K562 (cell line): ENCODE results near the gene IRF5. TPM values are rescaled to one million over a fixed set of nuclear protein-coding genes. Genes with fewer than 3 reads are reported as not detected.

Experiments used
- ARID1B ChIP-seq: fragments of 450-650 bp; IDR thresholded peaks from 2 replicates; pipeline ENCODE4 v1.6.1; 2016; ENCODE audit warnings: antibody characterized with exemption, mild to moderate bottlenecking, inconsistent platforms
- CREM ChIP-seq: IDR thresholded peaks from 2 replicates; pipeline ENCODE4 v1.6.1; 2014; ENCODE audit warnings: antibody characterized with exemption, low read depth
- DNMT1 ChIP-seq: fragments of 450-650 bp; IDR thresholded peaks from 2 replicates; pipeline ENCODE4 v1.6.1; 2016; ENCODE audit warnings: antibody characterized with exemption, mild to moderate bottlenecking
- MYNN ChIP-seq, 2 experiments: sonication (generic); formaldehyde crosslinking in 1 of 2; IDR thresholded peaks; 2 replicates each; pipeline versions ENCODE4 v1.5.0 to v1.6.1; 2016 to 2020; ENCODE audit warnings: antibody characterized with exemption in 1 of 2, missing genetic modification reagents in 1 of 2
- SLC30A9 ChIP-seq: fragments of 250-450 bp; sonication (Bioruptor Pico); IDR thresholded peaks from 2 replicates; pipeline ENCODE4 v1.8.0; 2022; ENCODE audit warnings: mild to moderate bottlenecking, moderate library complexity
- ZNF584 ChIP-seq: fragments of 200-800 bp; sonication (Bioruptor generic); IDR thresholded peaks from 2 replicates; pipeline ENCODE4 v1.6.1; 2016; ENCODE audit warnings: low read depth, mild to moderate bottlenecking, missing genetic modification characterization, missing compliant biosample characterization
- ZNF586 ChIP-seq: fragments of 450-650 bp; formaldehyde crosslinking; conservative IDR thresholded peaks from 2 replicates; pipeline ENCODE4 v1.4.0; 2020; ENCODE audit warnings: mild to moderate bottlenecking, moderate library complexity
- polyA plus RNA-seq, 8 experiments: library from polyadenylated mRNA; depleted of rRNA in 4 of 8; stranded (reverse) in 5 of 8; unstranded in 3 of 8; fragments of >200 nt; fragmentation: Nextera tagmentation in 2 of 8; fragmentation: Illumina TruSeq in 1 of 8; extraction: Ambion mirVana in 2 of 8; extraction: Trizol in 1 of 8; gene quantifications; 2 replicates each; pipeline versions ENCODE4 v1.2.1 to v1.2.3, GENCODE V29; 2011 to 2014; ENCODE audit warnings: inconsistent platforms in 1 of 8, missing spikeins in 1 of 8
- total RNA-seq, 7 experiments: library from RNA; depleted of rRNA in 6 of 7; stranded (reverse); fragments of >200 nt in 6 of 7; fragmentation: Illumina TruSeq in 2 of 7; extraction: Trizol in 2 of 7; gene quantifications; 2 replicates each; pipeline versions ENCODE4 v1.2.1 to v1.2.3, GENCODE V29; 2011 to 2021; ENCODE audit warnings: low replicate concordance in 1 of 7
- TF ChIP-seq, protein P1 (sequence below): IDR thresholded peaks from 2 replicates; pipeline ENCODE4 v1.6.1; 2014; ENCODE audit warnings: antibody characterized with exemption
- TF ChIP-seq, protein P2 (sequence below): sonication (generic); formaldehyde crosslinking; IDR thresholded peaks from 2 replicates; pipeline ENCODE4 v1.8.0; 2023; ENCODE audit warnings: missing genetic modification reagents, mild to moderate bottlenecking, borderline replicate concordance
- TF ChIP-seq, protein P3 (sequence below): sonication (generic); formaldehyde crosslinking; IDR thresholded peaks from 2 replicates; pipeline ENCODE4 v1.8.1; 2023; ENCODE audit warnings: missing genetic modification reagents, mild to moderate bottlenecking, borderline replicate concordance
- TF ChIP-seq, protein P4 (sequence below): fragments of 250-450 bp; sonication (Bioruptor Pico); IDR thresholded peaks from 2 replicates; pipeline ENCODE4 v1.5.0; 2020; ENCODE audit warnings: mild to moderate bottlenecking, borderline replicate concordance

The IRF5 gene
- total and polyA plus RNA-seq, 9 of the 15 experiments (the other 6 are each of a cell fraction or from before 2014, with no cell fraction given) = 0.04 TPM; not detected in 8

DNA sequence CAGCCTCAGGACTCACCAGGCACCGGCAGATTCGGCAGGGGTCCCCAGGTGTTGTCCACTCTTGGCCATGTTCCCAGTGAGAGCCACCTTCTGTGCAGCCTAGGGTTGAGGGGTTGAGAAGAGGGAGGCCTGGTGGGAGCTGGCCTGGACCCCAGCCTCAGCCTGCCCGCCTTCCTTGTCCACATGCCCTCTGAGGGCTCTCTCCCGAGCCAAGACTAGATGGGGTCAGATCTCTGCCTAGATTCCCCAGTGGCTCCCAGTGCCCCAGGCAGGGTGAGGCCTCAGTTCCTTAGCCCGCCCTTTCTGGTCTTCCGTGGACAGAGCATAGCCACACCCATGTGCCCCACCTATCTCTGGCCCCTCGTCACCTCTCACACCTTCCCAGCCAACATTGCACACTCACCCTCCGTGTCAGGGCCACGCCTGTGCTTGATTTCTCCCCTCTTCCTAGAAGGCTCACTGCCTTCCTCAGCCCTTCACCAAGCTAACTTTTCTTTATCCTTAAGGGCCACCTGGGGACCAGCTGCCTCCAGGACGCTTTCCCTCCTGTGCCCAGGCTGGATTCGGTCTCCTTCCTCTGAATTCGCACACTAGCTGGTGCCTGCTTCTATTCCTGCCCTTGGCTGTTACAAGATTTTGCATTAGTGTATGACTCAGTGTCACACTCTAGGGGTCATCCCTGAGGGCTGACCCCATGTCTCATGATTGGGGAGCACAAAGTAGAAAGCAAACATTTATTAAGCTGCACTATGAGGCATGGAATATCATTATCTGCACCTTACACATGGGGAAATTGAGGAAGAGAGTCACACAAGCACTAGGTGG, 34.8 kb upstream of the IRF5 start (continued):
- TF ChIP-seq CREM = no peak
- TF ChIP-seq, protein P1, sequence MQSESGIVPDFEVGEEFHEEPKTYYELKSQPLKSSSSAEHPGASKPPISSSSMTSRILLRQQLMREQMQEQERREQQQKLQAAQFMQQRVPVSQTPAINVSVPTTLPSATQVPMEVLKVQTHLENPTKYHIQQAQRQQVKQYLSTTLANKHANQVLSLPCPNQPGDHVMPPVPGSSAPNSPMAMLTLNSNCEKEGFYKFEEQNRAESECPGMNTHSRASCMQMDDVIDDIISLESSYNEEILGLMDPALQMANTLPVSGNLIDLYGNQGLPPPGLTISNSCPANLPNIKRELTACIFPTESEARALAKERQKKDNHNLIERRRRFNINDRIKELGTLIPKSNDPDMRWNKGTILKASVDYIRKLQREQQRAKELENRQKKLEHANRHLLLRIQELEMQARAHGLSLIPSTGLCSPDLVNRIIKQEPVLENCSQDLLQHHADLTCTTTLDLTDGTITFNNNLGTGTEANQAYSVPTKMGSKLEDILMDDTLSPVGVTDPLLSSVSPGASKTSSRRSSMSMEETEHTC = peak; percentile 65; the same call in 1 of the 2 replicates
- peak; percentile 96 for TF ChIP-seq ZNF584 (CRISPR knock-in tag)
- TF ChIP-seq, protein P2, sequence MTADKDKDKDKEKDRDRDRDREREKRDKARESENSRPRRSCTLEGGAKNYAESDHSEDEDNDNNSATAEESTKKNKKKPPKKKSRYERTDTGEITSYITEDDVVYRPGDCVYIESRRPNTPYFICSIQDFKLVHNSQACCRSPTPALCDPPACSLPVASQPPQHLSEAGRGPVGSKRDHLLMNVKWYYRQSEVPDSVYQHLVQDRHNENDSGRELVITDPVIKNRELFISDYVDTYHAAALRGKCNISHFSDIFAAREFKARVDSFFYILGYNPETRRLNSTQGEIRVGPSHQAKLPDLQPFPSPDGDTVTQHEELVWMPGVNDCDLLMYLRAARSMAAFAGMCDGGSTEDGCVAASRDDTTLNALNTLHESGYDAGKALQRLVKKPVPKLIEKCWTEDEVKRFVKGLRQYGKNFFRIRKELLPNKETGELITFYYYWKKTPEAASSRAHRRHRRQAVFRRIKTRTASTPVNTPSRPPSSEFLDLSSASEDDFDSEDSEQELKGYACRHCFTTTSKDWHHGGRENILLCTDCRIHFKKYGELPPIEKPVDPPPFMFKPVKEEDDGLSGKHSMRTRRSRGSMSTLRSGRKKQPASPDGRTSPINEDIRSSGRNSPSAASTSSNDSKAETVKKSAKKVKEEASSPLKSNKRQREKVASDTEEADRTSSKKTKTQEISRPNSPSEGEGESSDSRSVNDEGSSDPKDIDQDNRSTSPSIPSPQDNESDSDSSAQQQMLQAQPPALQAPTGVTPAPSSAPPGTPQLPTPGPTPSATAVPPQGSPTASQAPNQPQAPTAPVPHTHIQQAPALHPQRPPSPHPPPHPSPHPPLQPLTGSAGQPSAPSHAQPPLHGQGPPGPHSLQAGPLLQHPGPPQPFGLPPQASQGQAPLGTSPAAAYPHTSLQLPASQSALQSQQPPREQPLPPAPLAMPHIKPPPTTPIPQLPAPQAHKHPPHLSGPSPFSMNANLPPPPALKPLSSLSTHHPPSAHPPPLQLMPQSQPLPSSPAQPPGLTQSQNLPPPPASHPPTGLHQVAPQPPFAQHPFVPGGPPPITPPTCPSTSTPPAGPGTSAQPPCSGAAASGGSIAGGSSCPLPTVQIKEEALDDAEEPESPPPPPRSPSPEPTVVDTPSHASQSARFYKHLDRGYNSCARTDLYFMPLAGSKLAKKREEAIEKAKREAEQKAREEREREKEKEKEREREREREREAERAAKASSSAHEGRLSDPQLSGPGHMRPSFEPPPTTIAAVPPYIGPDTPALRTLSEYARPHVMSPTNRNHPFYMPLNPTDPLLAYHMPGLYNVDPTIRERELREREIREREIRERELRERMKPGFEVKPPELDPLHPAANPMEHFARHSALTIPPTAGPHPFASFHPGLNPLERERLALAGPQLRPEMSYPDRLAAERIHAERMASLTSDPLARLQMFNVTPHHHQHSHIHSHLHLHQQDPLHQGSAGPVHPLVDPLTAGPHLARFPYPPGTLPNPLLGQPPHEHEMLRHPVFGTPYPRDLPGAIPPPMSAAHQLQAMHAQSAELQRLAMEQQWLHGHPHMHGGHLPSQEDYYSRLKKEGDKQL (CRISPR knock-in tag) = no peak
- no peak for TF ChIP-seq DNMT1
- TF ChIP-seq, protein P3, sequence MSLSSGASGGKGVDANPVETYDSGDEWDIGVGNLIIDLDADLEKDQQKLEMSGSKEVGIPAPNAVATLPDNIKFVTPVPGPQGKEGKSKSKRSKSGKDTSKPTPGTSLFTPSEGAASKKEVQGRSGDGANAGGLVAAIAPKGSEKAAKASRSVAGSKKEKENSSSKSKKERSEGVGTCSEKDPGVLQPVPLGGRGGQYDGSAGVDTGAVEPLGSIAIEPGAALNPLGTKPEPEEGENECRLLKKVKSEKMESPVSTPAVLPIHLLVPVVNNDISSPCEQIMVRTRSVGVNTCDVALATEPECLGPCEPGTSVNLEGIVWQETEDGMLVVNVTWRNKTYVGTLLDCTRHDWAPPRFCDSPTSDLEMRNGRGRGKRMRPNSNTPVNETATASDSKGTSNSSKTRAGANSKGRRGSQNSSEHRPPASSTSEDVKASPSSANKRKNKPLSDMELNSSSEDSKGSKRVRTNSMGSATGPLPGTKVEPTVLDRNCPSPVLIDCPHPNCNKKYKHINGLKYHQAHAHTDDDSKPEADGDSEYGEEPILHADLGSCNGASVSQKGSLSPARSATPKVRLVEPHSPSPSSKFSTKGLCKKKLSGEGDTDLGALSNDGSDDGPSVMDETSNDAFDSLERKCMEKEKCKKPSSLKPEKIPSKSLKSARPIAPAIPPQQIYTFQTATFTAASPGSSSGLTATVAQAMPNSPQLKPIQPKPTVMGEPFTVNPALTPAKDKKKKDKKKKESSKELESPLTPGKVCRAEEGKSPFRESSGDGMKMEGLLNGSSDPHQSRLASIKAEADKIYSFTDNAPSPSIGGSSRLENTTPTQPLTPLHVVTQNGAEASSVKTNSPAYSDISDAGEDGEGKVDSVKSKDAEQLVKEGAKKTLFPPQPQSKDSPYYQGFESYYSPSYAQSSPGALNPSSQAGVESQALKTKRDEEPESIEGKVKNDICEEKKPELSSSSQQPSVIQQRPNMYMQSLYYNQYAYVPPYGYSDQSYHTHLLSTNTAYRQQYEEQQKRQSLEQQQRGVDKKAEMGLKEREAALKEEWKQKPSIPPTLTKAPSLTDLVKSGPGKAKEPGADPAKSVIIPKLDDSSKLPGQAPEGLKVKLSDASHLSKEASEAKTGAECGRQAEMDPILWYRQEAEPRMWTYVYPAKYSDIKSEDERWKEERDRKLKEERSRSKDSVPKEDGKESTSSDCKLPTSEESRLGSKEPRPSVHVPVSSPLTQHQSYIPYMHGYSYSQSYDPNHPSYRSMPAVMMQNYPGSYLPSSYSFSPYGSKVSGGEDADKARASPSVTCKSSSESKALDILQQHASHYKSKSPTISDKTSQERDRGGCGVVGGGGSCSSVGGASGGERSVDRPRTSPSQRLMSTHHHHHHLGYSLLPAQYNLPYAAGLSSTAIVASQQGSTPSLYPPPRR (CRISPR knock-in tag) = no peak
- TF ChIP-seq ARID1B = peak; percentile 61
- no peak for TF ChIP-seq ZNF586 (CRISPR knock-in tag)
- TF ChIP-seq, protein P4, sequence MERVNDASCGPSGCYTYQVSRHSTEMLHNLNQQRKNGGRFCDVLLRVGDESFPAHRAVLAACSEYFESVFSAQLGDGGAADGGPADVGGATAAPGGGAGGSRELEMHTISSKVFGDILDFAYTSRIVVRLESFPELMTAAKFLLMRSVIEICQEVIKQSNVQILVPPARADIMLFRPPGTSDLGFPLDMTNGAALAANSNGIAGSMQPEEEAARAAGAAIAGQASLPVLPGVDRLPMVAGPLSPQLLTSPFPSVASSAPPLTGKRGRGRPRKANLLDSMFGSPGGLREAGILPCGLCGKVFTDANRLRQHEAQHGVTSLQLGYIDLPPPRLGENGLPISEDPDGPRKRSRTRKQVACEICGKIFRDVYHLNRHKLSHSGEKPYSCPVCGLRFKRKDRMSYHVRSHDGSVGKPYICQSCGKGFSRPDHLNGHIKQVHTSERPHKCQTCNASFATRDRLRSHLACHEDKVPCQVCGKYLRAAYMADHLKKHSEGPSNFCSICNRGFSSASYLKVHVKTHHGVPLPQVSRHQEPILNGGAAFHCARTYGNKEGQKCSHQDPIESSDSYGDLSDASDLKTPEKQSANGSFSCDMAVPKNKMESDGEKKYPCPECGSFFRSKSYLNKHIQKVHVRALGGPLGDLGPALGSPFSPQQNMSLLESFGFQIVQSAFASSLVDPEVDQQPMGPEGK (CRISPR knock-in tag) = no peak
- TF ChIP-seq SLC30A9 (CRISPR knock-in tag) = no peak
- TF ChIP-seq MYNN (IDR thresholded peaks at IDR 0.05) = peak; percentile 55; the same call in 1 of the 2 replicates
- TF ChIP-seq MYNN (CRISPR knock-in tag; IDR thresholded peaks at IDR 0.05) = no peak
